Gastroesophageal sphincter (tissue), 3 donors: ENCODE results near the gene CDIP1.

Experiments
- EP300 ChIP-seq: sonication (generic); formaldehyde crosslinking; IDR thresholded peaks from one replicate; pipeline ENCODE4 v1.6.1; 2017; ENCODE audit warnings: antibody characterized with exemption, mild to moderate bottlenecking
- POLR2A ChIP-seq, 2 donors: fragments of 450-650 bp; IDR thresholded peaks; one replicate each; pipeline ENCODE4 v1.6.1; 2017; ENCODE audit warnings: antibody characterized with exemption in 2 of 2, mild to moderate bottlenecking in 2 of 2, moderate library complexity in 1 of 2
- POLR2AphosphoS5 ChIP-seq: sonication (generic); formaldehyde crosslinking; IDR thresholded peaks from one replicate; pipeline ENCODE4 v1.6.1; 2017; ENCODE audit warnings: antibody characterized with exemption
- TF ChIP-seq, protein P1 (sequence below), 4 experiments: fragments of 200-600 bp in 2 of 4; fragments of 450-650 bp in 2 of 4; sonication (generic) in 1 of 4; IDR thresholded peaks; one replicate each; pipeline ENCODE4 v1.5.1; 2017 to 2019; ENCODE audit warnings: antibody characterized with exemption in 4 of 4, mild to moderate bottlenecking in 2 of 4, moderate library complexity in 2 of 4

DNA sequence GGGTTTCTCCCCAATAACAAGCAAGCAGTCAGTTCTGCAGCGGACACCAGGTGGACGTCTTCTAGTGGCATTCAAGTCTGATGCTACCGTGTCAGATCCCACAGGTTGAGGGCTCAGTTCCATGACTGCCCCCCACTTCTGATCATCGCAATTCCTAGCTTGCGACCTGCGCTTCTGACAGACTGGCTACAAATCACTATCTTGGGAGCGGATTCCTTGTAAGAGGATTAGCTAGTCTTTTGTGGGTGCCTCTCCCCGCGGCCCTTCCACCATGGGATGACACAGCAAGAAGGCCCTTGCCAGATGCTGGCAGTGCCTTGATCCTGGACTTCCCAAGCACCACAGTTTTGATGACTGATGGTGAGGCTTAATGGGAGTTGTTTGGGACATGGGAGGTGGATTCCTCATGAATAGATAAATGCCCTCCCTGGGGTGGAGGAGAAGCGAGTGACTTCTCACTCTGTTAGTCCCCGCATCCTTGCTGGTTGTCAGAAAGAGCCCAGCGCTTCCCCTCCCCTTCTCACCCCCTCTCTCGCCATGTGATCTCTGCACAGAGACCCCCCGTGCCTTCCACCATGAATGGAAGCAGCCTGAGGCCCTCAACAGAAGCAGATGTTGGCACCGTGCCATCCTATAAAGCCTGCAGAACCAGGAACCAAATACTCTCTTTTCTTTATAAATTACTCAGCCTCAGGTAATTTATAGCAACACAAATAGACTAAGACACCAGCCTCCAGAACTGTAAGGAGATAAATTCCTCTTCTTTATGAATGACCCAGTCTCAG is 19.1 kb downstream of the CDIP1 start:
- TF ChIP-seq, protein P1, sequence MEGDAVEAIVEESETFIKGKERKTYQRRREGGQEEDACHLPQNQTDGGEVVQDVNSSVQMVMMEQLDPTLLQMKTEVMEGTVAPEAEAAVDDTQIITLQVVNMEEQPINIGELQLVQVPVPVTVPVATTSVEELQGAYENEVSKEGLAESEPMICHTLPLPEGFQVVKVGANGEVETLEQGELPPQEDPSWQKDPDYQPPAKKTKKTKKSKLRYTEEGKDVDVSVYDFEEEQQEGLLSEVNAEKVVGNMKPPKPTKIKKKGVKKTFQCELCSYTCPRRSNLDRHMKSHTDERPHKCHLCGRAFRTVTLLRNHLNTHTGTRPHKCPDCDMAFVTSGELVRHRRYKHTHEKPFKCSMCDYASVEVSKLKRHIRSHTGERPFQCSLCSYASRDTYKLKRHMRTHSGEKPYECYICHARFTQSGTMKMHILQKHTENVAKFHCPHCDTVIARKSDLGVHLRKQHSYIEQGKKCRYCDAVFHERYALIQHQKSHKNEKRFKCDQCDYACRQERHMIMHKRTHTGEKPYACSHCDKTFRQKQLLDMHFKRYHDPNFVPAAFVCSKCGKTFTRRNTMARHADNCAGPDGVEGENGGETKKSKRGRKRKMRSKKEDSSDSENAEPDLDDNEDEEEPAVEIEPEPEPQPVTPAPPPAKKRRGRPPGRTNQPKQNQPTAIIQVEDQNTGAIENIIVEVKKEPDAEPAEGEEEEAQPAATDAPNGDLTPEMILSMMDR (IDR thresholded peaks at IDR 0.05), result no peak
- TF ChIP-seq EP300, result no peak
- TF ChIP-seq POLR2A (IDR thresholded peaks at IDR 0.05), result no peak
- TF ChIP-seq POLR2AphosphoS5, result no peak
